ENCODE results near the gene RAD54L. TPM values are rescaled to one million over a fixed set of nuclear protein-coding genes. Genes with fewer than 3 reads are reported as not detected.

Gene RAD54L
- total RNA-seq, 1 donor from 2014 or later: 22.2 TPM

- Mint-ChIP-seq H3K9me3 (no peaks in the 10 kb centered on the region), H3K36me3 (peaks cover 34% of the 10 kb centered on the region), H3K27ac (no peak overlapping the region), H3K4me3 (no peak overlapping the region), H3K4me1 (no peaks in the 10 kb centered on the region), H3K27me3 (ENCODE audit: insufficient read depth, low read depth) (no peaks in the 10 kb centered on the region)
- no peak overlapping the region for H3K4me2 ChIP-seq
- no peak overlapping the region for H3K9ac ChIP-seq
- no peaks in the 10 kb centered on the region for H3K4me1 ChIP-seq
- H3K36me3 ChIP-seq: no peaks in the 10 kb centered on the region
- TF ChIP-seq EZH2phosphoT487 (IDR thresholded peaks at IDR 0.05) (no peak), CTCF (IDR thresholded peaks at IDR 0.05) (no peak), EZH2 (IDR thresholded peaks at IDR 0.05) (no peak)
- H3K79me2 ChIP-seq (ENCODE audit: low read depth): no peaks in the 10 kb centered on the region
- no peaks in the 10 kb centered on the region for H3F3A ChIP-seq (ENCODE audit: low read depth)
- no peak for DNase-seq (ENCODE audit: low spot score)
- no peaks in the 10 kb centered on the region for H3K9me3 ChIP-seq (ENCODE audit: low read depth)
- no peak overlapping the region for H2AFZ ChIP-seq (replicated peaks)
- no peak overlapping the region for H3K27ac ChIP-seq
- peaks cover 11% of the 10 kb centered on the region for H4K20me1 ChIP-seq (ENCODE audit: low read depth)
- no peaks in the 10 kb centered on the region for H3K27me3 ChIP-seq
- H3K4me3 ChIP-seq: no peak overlapping the region
Measured at GRCh38 chr1:46256523-46256922, 9.0 kb downstream of the RAD54L start.

- no peak overlapping the region for H3K9ac ChIP-seq
- H3K4me2 ChIP-seq: no peak overlapping the region
- no peak overlapping the region for H3K27ac Mint-ChIP-seq
- H3K4me3 Mint-ChIP-seq: no peak overlapping the region
- TF ChIP-seq CTCF (IDR thresholded peaks at IDR 0.05): no peak
- TF ChIP-seq EZH2phosphoT487 (IDR thresholded peaks at IDR 0.05): no peak
- peak; percentile 10 for DNase-seq (ENCODE audit: low spot score)
- no peaks in the 10 kb centered on the region for H3K9me3 ChIP-seq (ENCODE audit: low read depth)
- no peak overlapping the region for H3K27ac ChIP-seq
- H3K4me1 ChIP-seq: no peaks in the 10 kb centered on the region
- no peaks in the 10 kb centered on the region for H3F3A ChIP-seq (ENCODE audit: low read depth)
- H4K20me1 ChIP-seq (ENCODE audit: low read depth): peaks cover 8% of the 10 kb centered on the region
- H3K79me2 ChIP-seq (ENCODE audit: low read depth): no peaks in the 10 kb centered on the region
- H3K27me3 ChIP-seq: no peaks in the 10 kb centered on the region
- H3K4me1 Mint-ChIP-seq: no peaks in the 10 kb centered on the region
- H3K9me3 Mint-ChIP-seq: no peaks in the 10 kb centered on the region
- H3K36me3 ChIP-seq: peaks cover 2% of the 10 kb centered on the region
- peaks cover 37% of the 10 kb centered on the region for H3K36me3 Mint-ChIP-seq
- no peak overlapping the region for H3K4me3 ChIP-seq
- H2AFZ ChIP-seq (replicated peaks): no peak overlapping the region
- no peaks in the 10 kb centered on the region for H3K27me3 Mint-ChIP-seq (ENCODE audit: insufficient read depth, low read depth)
Measured at GRCh38 chr1:46262508-46262907, 14.9 kb downstream of the RAD54L start.

GRCh38 chr1:46263146-46263545, 15.6 kb downstream of the RAD54L start:
- H3F3A ChIP-seq (ENCODE audit: low read depth): no peaks in the 10 kb centered on the region
- peaks cover 37% of the 10 kb centered on the region for H3K36me3 Mint-ChIP-seq
- H4K20me1 ChIP-seq (ENCODE audit: low read depth): peaks cover 7% of the 10 kb centered on the region
- H3K9me3 ChIP-seq (ENCODE audit: low read depth): no peaks in the 10 kb centered on the region
- H3K27ac ChIP-seq: no peak overlapping the region
- H3K36me3 ChIP-seq: peaks cover 2% of the 10 kb centered on the region
- H3K4me3 Mint-ChIP-seq: no peak overlapping the region
- no peak overlapping the region for H3K4me2 ChIP-seq
- H3K4me1 ChIP-seq: no peaks in the 10 kb centered on the region
- no peaks in the 10 kb centered on the region for H3K9me3 Mint-ChIP-seq
- H3K27ac Mint-ChIP-seq: no peak overlapping the region
- H3K4me1 Mint-ChIP-seq: no peaks in the 10 kb centered on the region
- H3K79me2 ChIP-seq (ENCODE audit: low read depth): no peaks in the 10 kb centered on the region
- no peak overlapping the region for H3K4me3 ChIP-seq
- no peaks in the 10 kb centered on the region for H3K27me3 ChIP-seq
- no peak for DNase-seq (ENCODE audit: low spot score)
- no peaks in the 10 kb centered on the region for H3K27me3 Mint-ChIP-seq (ENCODE audit: insufficient read depth, low read depth)
- no peak for TF ChIP-seq CTCF (IDR thresholded peaks at IDR 0.05)
- TF ChIP-seq EZH2phosphoT487 (IDR thresholded peaks at IDR 0.05): no peak
- no peak for TF ChIP-seq EZH2 (IDR thresholded peaks at IDR 0.05)
- H2AFZ ChIP-seq (replicated peaks): no peak overlapping the region
- no peak overlapping the region for H3K9ac ChIP-seq

All from neural progenitor cell (in vitro differentiated cells).